ENCODE data around the gene OSGIN1.

OSGIN1 gene

GRCh38 chr16:83973581-83974385 is 20.7 kb downstream of the OSGIN1 start:
- DNase-seq = no peak

GRCh38 chr16:83974475-83974874 is 21.4 kb downstream of the OSGIN1 start:
- no peak for DNase-seq

- DNase-seq = no peak
These were observed 22.7 kb downstream of the OSGIN1 start for GRCh38 chr16:83975590-83976260.

- no peak for DNase-seq
These were observed 24.2 kb downstream of the OSGIN1 start for GRCh38 chr16:83977056-83977815.

- no peak for DNase-seq
These were observed 25.4 kb downstream of the OSGIN1 start for GRCh38 chr16:83978401-83978904.

GRCh38 chr16:83979441-83979840 is 26.4 kb downstream of the OSGIN1 start:
- DNase-seq = no peak

- DNase-seq = no peak
These were observed 27.8 kb downstream of the OSGIN1 start for GRCh38 chr16:83980794-83981193.

GRCh38 chr16:83981799-83982198 is 28.8 kb downstream of the OSGIN1 start:
- DNase-seq = no peak

- no peak for DNase-seq
These were observed 30.5 kb downstream of the OSGIN1 start for GRCh38 chr16:83983491-83983890.

- no peak for DNase-seq
These were observed 36.3 kb downstream of the OSGIN1 start for GRCh38 chr16:83989300-83989699.

- DNase-seq = no peak
These were observed 37.5 kb downstream of the OSGIN1 start for GRCh38 chr16:83990492-83990891.

- no peak for DNase-seq
These were observed 39.6 kb downstream of the OSGIN1 start for GRCh38 chr16:83992624-83993023.

- peak in 1 of 2 donors; percentile 61 for DNase-seq
These were observed 41.0 kb downstream of the OSGIN1 start for GRCh38 chr16:83994087-83994486.

GRCh38 chr16:83994703-83995102 is 41.7 kb downstream of the OSGIN1 start:
- no peak for DNase-seq

- DNase-seq = no peak
These were observed 42.7 kb downstream of the OSGIN1 start for GRCh38 chr16:83995754-83996153.

- DNase-seq = no peak
These were observed 43.6 kb downstream of the OSGIN1 start for GRCh38 chr16:83996481-83997252.

GRCh38 chr16:83998091-83998490 is 45.1 kb downstream of the OSGIN1 start:
- DNase-seq = no peak

- DNase-seq = no peak
These were observed 48.1 kb downstream of the OSGIN1 start for GRCh38 chr16:84000989-84001642.

GRCh38 chr16:84001726-84002125 is 48.7 kb downstream of the OSGIN1 start:
- DNase-seq = no peak

- DNase-seq = no peak
These were observed 50.0 kb downstream of the OSGIN1 start for GRCh38 chr16:84003038-84003437.

GRCh38 chr16:84004442-84004841 is 51.4 kb downstream of the OSGIN1 start:
- no peak for DNase-seq

GRCh38 chr16:84005391-84005790 is 52.4 kb downstream of the OSGIN1 start:
- no peak for DNase-seq
